Ascending aorta (tissue), 2 donors: ENCODE results near the gene TRIL. TPM values are rescaled to one million over a fixed set of nuclear protein-coding genes. Genes with fewer than 3 reads are reported as not detected.

Experiments
- DNase-seq, 2 donors: peaks; one replicate each; pipeline ENCODE4 v3.0.0-alpha.2; 2019; ENCODE audit warnings: low spot score in 2 of 2
- H3K27ac ChIP-seq, 2 donors: fragments of 200-600 bp; sonication (generic); one replicate each; pipeline ENCODE4 v1.5.1; 2016 to 2017; ENCODE audit warnings: mild to moderate bottlenecking in 1 of 2
- H3K27me3 ChIP-seq: fragments of 200-600 bp; sonication (generic); one replicate; pipeline ENCODE4 v1.5.1; 2017
- H3K36me3 ChIP-seq, 2 donors: fragments of 200-600 bp; sonication (generic); one replicate each; pipeline ENCODE4 v1.5.1; 2016
- H3K4me1 ChIP-seq, 2 donors: fragments of 200-600 bp; sonication (generic); one replicate each; pipeline ENCODE4 v1.5.1; 2016 to 2017; ENCODE audit warnings: mild to moderate bottlenecking in 1 of 2
- H3K4me3 ChIP-seq, 2 donors: fragments of 200-600 bp; sonication (generic); one replicate each; pipeline ENCODE4 v1.5.1; 2016 to 2017; ENCODE audit warnings: mild to moderate bottlenecking in 1 of 2
- H3K9me3 ChIP-seq, 2 donors: fragments of 200-600 bp; sonication (generic); one replicate each; pipeline ENCODE4 v1.5.1; 2016
- intact Hi-C: fragments of 100-400 bp; cut with DNase I; formaldehyde crosslinking; loops from one replicate; pipeline ENCODE4 v1.15.1; 2023
- total RNA-seq: library from RNA; depleted of rRNA; stranded (reverse); fragments of >200 nt; gene quantifications from one replicate; pipeline ENCODE4 v1.1.0, GENCODE V29; 2016
- TF ChIP-seq, protein P1 (sequence below), 3 experiments: fragments of 200-600 bp in 2 of 3; fragments of 450-650 bp in 1 of 3; sonication (generic) in 2 of 3; IDR thresholded peaks; one replicate each; pipeline ENCODE4 v1.5.1; 2016 to 2019; ENCODE audit warnings: antibody characterized with exemption in 3 of 3, mild to moderate bottlenecking in 1 of 3, moderate library complexity in 1 of 3

TRIL gene
- total RNA-seq, 1 donor from 2014 or later, result 13.5 TPM

DNA sequence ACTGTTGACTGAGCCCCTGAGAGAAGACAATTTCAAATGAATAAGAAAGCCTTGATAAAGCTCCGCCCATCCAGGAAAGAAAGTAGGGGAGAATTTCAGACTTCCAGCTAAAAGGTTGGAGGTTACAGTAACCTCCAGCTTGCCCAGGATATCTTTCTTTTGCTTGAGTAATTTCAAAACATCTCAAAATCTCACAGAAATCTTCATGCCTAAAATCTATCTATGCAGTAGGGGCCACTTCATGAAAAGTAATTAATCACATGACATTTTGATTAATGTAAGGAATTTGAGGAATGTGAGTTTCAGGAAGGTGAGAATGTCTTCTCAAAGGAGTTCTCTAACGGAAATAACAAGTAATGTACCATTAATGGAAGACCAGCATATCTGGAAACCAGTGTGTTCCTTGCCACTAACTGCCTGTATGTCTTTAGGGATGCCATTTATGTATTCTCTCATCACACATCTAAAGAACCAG, 24.2 kb downstream of the TRIL start:
- Histone ChIP-seq H3K27me3 (no peaks in the 10 kb centered on the region), H3K4me3 (no peak overlapping the region), H3K27ac (no peak overlapping the region), H3K9me3 (no peaks in the 10 kb centered on the region), H3K4me1 (no peaks in the 10 kb centered on the region), H3K36me3 (no peaks in the 10 kb centered on the region)
- TF ChIP-seq, protein P1, sequence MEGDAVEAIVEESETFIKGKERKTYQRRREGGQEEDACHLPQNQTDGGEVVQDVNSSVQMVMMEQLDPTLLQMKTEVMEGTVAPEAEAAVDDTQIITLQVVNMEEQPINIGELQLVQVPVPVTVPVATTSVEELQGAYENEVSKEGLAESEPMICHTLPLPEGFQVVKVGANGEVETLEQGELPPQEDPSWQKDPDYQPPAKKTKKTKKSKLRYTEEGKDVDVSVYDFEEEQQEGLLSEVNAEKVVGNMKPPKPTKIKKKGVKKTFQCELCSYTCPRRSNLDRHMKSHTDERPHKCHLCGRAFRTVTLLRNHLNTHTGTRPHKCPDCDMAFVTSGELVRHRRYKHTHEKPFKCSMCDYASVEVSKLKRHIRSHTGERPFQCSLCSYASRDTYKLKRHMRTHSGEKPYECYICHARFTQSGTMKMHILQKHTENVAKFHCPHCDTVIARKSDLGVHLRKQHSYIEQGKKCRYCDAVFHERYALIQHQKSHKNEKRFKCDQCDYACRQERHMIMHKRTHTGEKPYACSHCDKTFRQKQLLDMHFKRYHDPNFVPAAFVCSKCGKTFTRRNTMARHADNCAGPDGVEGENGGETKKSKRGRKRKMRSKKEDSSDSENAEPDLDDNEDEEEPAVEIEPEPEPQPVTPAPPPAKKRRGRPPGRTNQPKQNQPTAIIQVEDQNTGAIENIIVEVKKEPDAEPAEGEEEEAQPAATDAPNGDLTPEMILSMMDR (IDR thresholded peaks at IDR 0.05), result no peak
- DNase-seq, result no peak
- intact Hi-C loops, result no loop called here

DNA sequence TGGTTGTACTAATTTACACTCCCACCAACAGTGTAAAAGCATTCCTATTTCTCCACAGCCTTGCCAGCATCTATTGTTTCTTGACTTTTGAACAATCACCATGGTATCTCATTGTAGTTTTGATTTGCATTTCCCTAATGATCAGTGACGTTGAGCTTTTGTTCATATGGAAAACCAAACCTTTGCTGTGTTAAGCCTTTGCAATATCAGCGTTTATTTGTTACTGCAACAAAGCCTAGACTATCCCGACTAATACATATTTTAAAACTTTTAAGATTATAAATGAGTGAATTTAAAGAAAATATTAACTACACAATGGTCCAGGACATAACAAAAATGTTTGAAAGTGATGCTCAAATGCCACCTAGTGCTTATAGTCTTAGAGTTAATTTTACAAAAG, 26.6 kb downstream of the TRIL start:
- no peaks in the 10 kb centered on the region for H3K4me1 ChIP-seq
- H3K4me3 ChIP-seq, result no peak overlapping the region
- no peaks in the 10 kb centered on the region for H3K36me3 ChIP-seq
- no peaks in the 10 kb centered on the region for H3K27me3 ChIP-seq
- H3K27ac ChIP-seq, result no peak overlapping the region
- intact Hi-C loops, result no loop called here
- no peak for DNase-seq
- TF ChIP-seq, protein P1 (IDR thresholded peaks at IDR 0.05), result no peak
- no peaks in the 10 kb centered on the region for H3K9me3 ChIP-seq

DNA sequence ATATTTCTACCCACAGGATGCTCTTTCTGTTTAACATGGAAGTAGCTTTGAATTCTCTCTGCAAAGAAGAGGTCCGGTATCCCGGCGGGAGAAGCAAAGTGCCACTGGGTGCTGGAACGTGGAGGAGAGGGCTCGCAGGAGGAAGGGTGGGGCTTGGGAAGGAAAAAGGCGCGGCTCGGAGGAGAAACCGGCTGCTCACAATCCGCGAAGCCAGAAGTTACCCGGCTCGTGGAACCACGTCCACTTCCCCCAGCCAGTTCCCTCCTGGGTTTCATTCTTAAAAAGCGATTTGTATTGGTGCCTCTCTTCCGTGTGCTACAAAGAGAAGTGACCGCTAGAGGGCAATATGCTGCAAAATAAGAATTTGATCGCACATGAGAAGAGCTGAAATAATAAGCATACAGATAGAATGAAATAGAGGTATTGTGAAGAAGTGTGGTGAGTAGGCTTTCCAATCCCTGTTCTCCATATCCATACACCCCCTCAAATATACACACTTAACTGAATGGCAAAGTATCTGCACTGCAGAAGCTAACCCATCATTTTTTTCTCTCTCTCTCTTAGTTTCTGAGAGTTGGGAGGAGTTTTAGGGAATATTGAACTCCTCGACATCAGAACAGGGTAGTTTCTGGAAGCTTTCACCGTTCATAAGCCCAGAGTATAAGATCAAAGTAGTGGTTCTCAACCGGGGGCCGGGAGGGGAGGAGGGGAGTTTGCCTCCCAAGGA, 31.1 kb downstream of the TRIL start:
- peak overlapping the region; percentile 61 to 65 for H3K4me3 ChIP-seq
- TF ChIP-seq, protein P1 (IDR thresholded peaks at IDR 0.05), result peak; percentile 71 to 78 (median 74)
- H3K36me3 ChIP-seq, result no peaks in the 10 kb centered on the region
- intact Hi-C loops, result loop anchor here (1.0 to 2.0 kb wide), 4 partner anchors 30 to 481 kb away; no protein-coding TSS in a partner anchor
- H3K9me3 ChIP-seq, result no peaks in the 10 kb centered on the region
- DNase-seq, result peak; percentile 33 to 89
- peaks cover 0 to 5% of the 10 kb centered on the region in 2 donors for H3K4me1 ChIP-seq
- no peaks in the 10 kb centered on the region for H3K27me3 ChIP-seq
- H3K27ac ChIP-seq, result no peak overlapping the region

DNA sequence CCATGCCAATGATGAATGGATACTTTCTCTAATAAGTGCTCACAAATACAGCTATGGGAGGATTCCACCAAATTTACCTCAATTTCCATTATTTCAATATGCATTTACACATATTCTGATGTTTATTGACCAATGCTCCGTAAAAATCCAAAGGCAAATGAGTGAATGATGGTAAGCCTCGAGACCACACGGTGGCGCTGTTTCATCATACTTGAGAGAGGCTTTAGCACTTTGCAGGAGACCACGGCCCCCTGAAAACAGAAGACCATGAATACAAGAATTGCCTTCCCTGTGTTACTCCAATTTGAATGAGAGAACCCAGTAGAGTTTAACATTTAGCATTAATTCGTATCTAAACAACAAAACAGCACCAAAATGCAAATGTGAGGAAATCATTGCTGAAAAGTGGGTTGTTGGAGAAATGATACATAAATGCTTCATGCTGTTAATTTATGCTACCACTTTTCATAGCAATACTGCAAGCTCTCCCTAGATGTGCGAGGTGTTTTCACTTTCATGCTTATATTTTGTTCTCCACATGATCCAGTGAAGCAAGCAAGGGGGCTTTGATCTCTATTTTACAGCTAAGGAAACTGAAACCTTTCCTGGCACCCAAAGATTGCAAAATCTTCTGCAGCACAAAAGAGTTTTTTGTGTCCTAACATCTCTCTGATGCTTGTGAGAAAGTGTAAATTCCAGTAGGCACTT, 35.4 kb downstream of the TRIL start:
- no peaks in the 10 kb centered on the region for H3K27me3 ChIP-seq
- no peak overlapping the region for H3K4me3 ChIP-seq
- no peaks in the 10 kb centered on the region for H3K9me3 ChIP-seq
- H3K36me3 ChIP-seq, result no peaks in the 10 kb centered on the region
- H3K4me1 ChIP-seq, result peaks cover 0 to 5% of the 10 kb centered on the region in 2 donors
- peak in 1 of 2 donors; percentile 76 for DNase-seq
- H3K27ac ChIP-seq, result no peak overlapping the region
- intact Hi-C loops, result loop anchor here (1.0 kb wide), 1 partner anchor 486 kb away; no protein-coding TSS in a partner anchor
- TF ChIP-seq, protein P1 (IDR thresholded peaks at IDR 0.05), result peak; percentile 64 to 84 (median 78)

DNA sequence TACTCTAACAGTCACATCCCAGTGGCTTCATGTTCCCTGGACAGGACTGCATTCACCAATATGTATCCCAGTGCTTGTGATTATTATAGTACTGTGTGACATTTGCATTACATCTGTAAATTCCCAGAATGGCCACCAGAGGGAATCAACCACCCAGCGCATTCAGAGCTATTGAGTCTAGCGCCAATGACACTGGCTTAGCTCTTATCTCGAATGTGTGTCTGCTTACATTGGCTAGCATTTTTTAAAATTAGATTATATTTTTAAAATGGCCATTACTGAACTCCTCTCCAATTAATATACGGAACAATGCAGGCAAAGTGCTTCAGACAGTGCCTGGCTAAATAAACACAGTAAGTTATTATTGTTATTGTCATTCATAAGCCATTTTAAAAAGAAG, 36.3 kb downstream of the TRIL start:
- intact Hi-C loops, result loop anchor here (1.0 kb wide), 1 partner anchor 486 kb away; no protein-coding TSS in a partner anchor
- DNase-seq, result no peak
- no peaks in the 10 kb centered on the region for H3K9me3 ChIP-seq
- H3K27ac ChIP-seq, result no peak overlapping the region
- H3K36me3 ChIP-seq, result no peaks in the 10 kb centered on the region
- no peak overlapping the region for H3K4me3 ChIP-seq
- peaks cover 0 to 5% of the 10 kb centered on the region in 2 donors for H3K4me1 ChIP-seq
- H3K27me3 ChIP-seq, result no peaks in the 10 kb centered on the region
- TF ChIP-seq, protein P1 (IDR thresholded peaks at IDR 0.05), result peak; percentile 61 to 83 (median 82)
